Fibroblast of upper back skin (primary cell): ENCODE results near the gene NT5E.
"Not testable (repeated sequence)": the region's sequence is repeated elsewhere in the genome, so short reads cannot be mapped to it uniquely, and the experiment has no call there.

Source experiments
- DNase-seq: peaks from one replicate; pipeline ENCODE4 v3.0.0-alpha.2; 2013

Gene NT5E

GRCh38 chr6:85449818-85450759 is at the start of gene NT5E:
Gene NT5E, plus strand, starts transcription at chr6:85450083. Its CDS starts 57 bp downstream, at chr6:85450140.
- DNase-seq, result peak; percentile 52

- DNase-seq, result no peak
Observed at GRCh38 chr6:85400331-85400730, 49.6 kb upstream of the NT5E start.

- DNase-seq, result no peak
Observed at GRCh38 chr6:85401186-85402021, 48.5 kb upstream of the NT5E start.

- peak; percentile 50 for DNase-seq
Observed at GRCh38 chr6:85402071-85402470, 47.8 kb upstream of the NT5E start.

- DNase-seq, result no peak
Observed at GRCh38 chr6:85402922-85403321, 47.0 kb upstream of the NT5E start.

- peak; percentile 93 for DNase-seq
Observed at GRCh38 chr6:85403331-85404015, 46.4 kb upstream of the NT5E start.

- not testable (repeated sequence) for DNase-seq
Observed at GRCh38 chr6:85404016-85404563, 45.8 kb upstream of the NT5E start.

- DNase-seq, result peak; percentile 97
Observed at GRCh38 chr6:85404564-85405174, 45.2 kb upstream of the NT5E start.

GRCh38 chr6:85405175-85405852 is 44.6 kb upstream of the NT5E start:
- DNase-seq, result no peak

- DNase-seq, result no peak
Observed at GRCh38 chr6:85405853-85406198, 44.1 kb upstream of the NT5E start.

GRCh38 chr6:85406641-85407075 is 43.2 kb upstream of the NT5E start:
- no peak for DNase-seq

- no peak for DNase-seq
Observed at GRCh38 chr6:85408039-85408438, 41.8 kb upstream of the NT5E start.

- DNase-seq, result peak; percentile 31
Observed at GRCh38 chr6:85412911-85413430, 36.9 kb upstream of the NT5E start.

GRCh38 chr6:85416049-85416448 is 33.8 kb upstream of the NT5E start:
- DNase-seq, result no peak

GRCh38 chr6:85416766-85417165 is 33.1 kb upstream of the NT5E start:
- no peak for DNase-seq

GRCh38 chr6:85417336-85417735 is 32.5 kb upstream of the NT5E start:
- peak; percentile 59 for DNase-seq

GRCh38 chr6:85418059-85418458 is 31.8 kb upstream of the NT5E start:
- peak; percentile 89 for DNase-seq

- DNase-seq, result no peak
Observed at GRCh38 chr6:85419046-85419759, 30.7 kb upstream of the NT5E start.

GRCh38 chr6:85420551-85420950 is 29.3 kb upstream of the NT5E start:
- DNase-seq, result no peak

- no peak for DNase-seq
Observed at GRCh38 chr6:85421181-85421580, 28.7 kb upstream of the NT5E start.

GRCh38 chr6:85421972-85422371 is 27.9 kb upstream of the NT5E start:
- DNase-seq, result peak; percentile 68
